Loucy (cell line): ENCODE data around the gene GPC5.

Source experiments
- CTCF ChIP-seq: fragments of 200-600 bp; sonication (generic); conservative IDR thresholded peaks from 2 replicates; pipeline ENCODE4 v1.5.1; 2014; ENCODE audit warnings: mild to moderate bottlenecking, antibody characterized with exemption, low read length
- EZH2phosphoT487 ChIP-seq: fragments of 200-600 bp; IDR thresholded peaks from 2 replicates; pipeline ENCODE4 v1.6.1; 2018; ENCODE audit warnings: antibody characterized with exemption, mild to moderate bottlenecking, moderate library complexity, borderline replicate concordance

DNA sequence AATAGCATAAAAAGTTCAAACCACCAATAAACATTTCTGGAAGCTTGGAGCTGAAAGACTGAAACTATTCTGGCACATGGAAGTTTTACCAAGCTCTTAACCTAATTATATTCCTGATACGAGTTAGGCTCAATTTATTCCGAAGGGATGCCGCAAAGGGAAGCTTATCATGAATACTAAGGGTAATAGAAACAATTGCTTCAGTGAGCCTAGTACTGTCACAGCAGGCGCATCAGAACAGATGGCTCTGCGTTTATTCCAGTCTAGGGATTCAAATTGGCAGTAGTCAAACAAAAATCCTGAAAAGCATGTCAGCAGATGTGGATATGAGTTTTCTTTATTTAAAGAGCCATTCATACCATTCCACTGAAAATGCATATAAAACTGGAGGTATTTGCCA lies 779.5 kb downstream of the GPC5 start:
- TF ChIP-seq CTCF, result no peak
- no peak for TF ChIP-seq EZH2phosphoT487
